NCI-H1092 (cell line): ENCODE data around the gene F13B.
A peak's percentile ranks its signal among the peaks of the same experiment; 100 is the strongest.
"Not testable (repeated sequence)": the region's sequence is repeated elsewhere in the genome, so short reads cannot be mapped to it uniquely, and the experiment has no call there.

Source experiments
- DNase-seq: peaks from one replicate; lab custom pipeline; 2025; lab: John Stamatoyannopoulos, UW

F13B gene

GRCh38 chr1:197042676-197043341 is 24.3 kb downstream of the F13B start:
- peak; percentile 82 for DNase-seq

- DNase-seq: no peak
Observed at GRCh38 chr1:197041486-197042353, 25.3 kb downstream of the F13B start.

GRCh38 chr1:197036861-197037260 is 30.2 kb downstream of the F13B start:
- no peak for DNase-seq

- DNase-seq: not testable (repeated sequence)
Observed at GRCh38 chr1:197034631-197035339, 32.3 kb downstream of the F13B start.

GRCh38 chr1:197029749-197030148 is 37.3 kb downstream of the F13B start:
- DNase-seq: no peak

- no peak for DNase-seq
Observed at GRCh38 chr1:197027359-197027758, 39.7 kb downstream of the F13B start.

- DNase-seq: no peak
Observed at GRCh38 chr1:197024460-197024859, 42.6 kb downstream of the F13B start.

GRCh38 chr1:197021716-197022115 is 45.3 kb downstream of the F13B start:
- DNase-seq: no peak

GRCh38 chr1:197017558-197018146 is 49.4 kb downstream of the F13B start:
- no peak for DNase-seq

- no peak for DNase-seq
Observed at GRCh38 chr1:197016751-197017150, 50.3 kb downstream of the F13B start.

- no peak for DNase-seq
Observed at GRCh38 chr1:197013234-197013633, 53.8 kb downstream of the F13B start.

- no peak for DNase-seq
Observed at GRCh38 chr1:197011614-197012013, 55.4 kb downstream of the F13B start.

- DNase-seq: no peak
Observed at GRCh38 chr1:197008861-197009260, 58.2 kb downstream of the F13B start.

- no peak for DNase-seq
Observed at GRCh38 chr1:197003132-197003531, 63.9 kb downstream of the F13B start.

GRCh38 chr1:197001828-197002227 is 65.2 kb downstream of the F13B start:
- no peak for DNase-seq

- DNase-seq: no peak
Observed at GRCh38 chr1:196997423-196997822, 69.6 kb downstream of the F13B start.

- DNase-seq: no peak
Observed at GRCh38 chr1:196993916-196994315, 73.1 kb downstream of the F13B start.

GRCh38 chr1:196991919-196992651 is 75.0 kb downstream of the F13B start:
- DNase-seq: peak; percentile 73
